HG03066 (cell line): ENCODE results near the gene RTP3.

ENCODE experiments used
- ATAC-seq: cut with Tn5 transposase; IDR thresholded peaks from one replicate; pipeline ENCODE4 v1.9.1; 2021; ENCODE audit warnings: low read depth; ENCODE audit not compliant: unreplicated experiment

RTP3 gene

GRCh38 chr3:46497556-46498265 lies at the start of gene RTP3:
TSS of gene RTP3 (plus strand) at chr3:46497976. CDS start at chr3:46498063, 87 bp downstream.
- no peak for ATAC-seq

GRCh38 chr3:46448721-46449120 lies 49.1 kb upstream of the RTP3 start:
- ATAC-seq, result no peak

- no peak for ATAC-seq
Measured at GRCh38 chr3:46449755-46450552, 47.8 kb upstream of the RTP3 start.

GRCh38 chr3:46453526-46454208 lies 44.1 kb upstream of the RTP3 start:
- ATAC-seq, result no peak

- ATAC-seq, result no peak
Measured at GRCh38 chr3:46454209-46454595, 43.6 kb upstream of the RTP3 start.

- ATAC-seq, result no peak
Measured at GRCh38 chr3:46454606-46455005, 43.2 kb upstream of the RTP3 start.

GRCh38 chr3:46455231-46456115 lies 42.3 kb upstream of the RTP3 start:
- no peak for ATAC-seq

GRCh38 chr3:46456118-46456517 lies 41.7 kb upstream of the RTP3 start:
- no peak for ATAC-seq

- no peak for ATAC-seq
Measured at GRCh38 chr3:46460051-46460450, 37.7 kb upstream of the RTP3 start.

- ATAC-seq, result no peak
Measured at GRCh38 chr3:46462111-46462510, 35.7 kb upstream of the RTP3 start.

GRCh38 chr3:46462511-46462910 lies 35.3 kb upstream of the RTP3 start:
- ATAC-seq, result no peak

- ATAC-seq, result no peak
Measured at GRCh38 chr3:46463120-46463867, 34.5 kb upstream of the RTP3 start.

- no peak for ATAC-seq
Measured at GRCh38 chr3:46463868-46464241, 33.9 kb upstream of the RTP3 start.

- no peak for ATAC-seq
Measured at GRCh38 chr3:46464326-46465195, 33.2 kb upstream of the RTP3 start, which contains the start of gene LTF. TSS of gene LTF (minus strand) at chr3:46464905. CDS start at chr3:46464867, 38 bp downstream.

GRCh38 chr3:46465196-46465520 lies 32.6 kb upstream of the RTP3 start:
- no peak for ATAC-seq

- no peak for ATAC-seq
Measured at GRCh38 chr3:46466273-46466672, 31.5 kb upstream of the RTP3 start.

GRCh38 chr3:46466871-46467403 lies 30.8 kb upstream of the RTP3 start:
- no peak for ATAC-seq

- no peak for ATAC-seq
Measured at GRCh38 chr3:46467562-46467961, 30.2 kb upstream of the RTP3 start.
